HG03460 (cell line): ENCODE measurements around the gene ETS2.
A peak's percentile ranks its signal among the peaks of the same experiment; 100 is the strongest.

Experiments used
- ATAC-seq: cut with Tn5 transposase; IDR thresholded peaks from one replicate; pipeline ENCODE4 v1.9.1; 2021; ENCODE audit not compliant: unreplicated experiment

ETS2 gene

GRCh38 chr21:38800924-38801744, 4.6 kb upstream of the ETS2 start:
- ATAC-seq: no peak

- no peak for ATAC-seq
Observed at GRCh38 chr21:38802050-38803026, 3.4 kb upstream of the ETS2 start.

- no peak for ATAC-seq
Observed at GRCh38 chr21:38803075-38803660, 2.6 kb upstream of the ETS2 start.

DNA sequence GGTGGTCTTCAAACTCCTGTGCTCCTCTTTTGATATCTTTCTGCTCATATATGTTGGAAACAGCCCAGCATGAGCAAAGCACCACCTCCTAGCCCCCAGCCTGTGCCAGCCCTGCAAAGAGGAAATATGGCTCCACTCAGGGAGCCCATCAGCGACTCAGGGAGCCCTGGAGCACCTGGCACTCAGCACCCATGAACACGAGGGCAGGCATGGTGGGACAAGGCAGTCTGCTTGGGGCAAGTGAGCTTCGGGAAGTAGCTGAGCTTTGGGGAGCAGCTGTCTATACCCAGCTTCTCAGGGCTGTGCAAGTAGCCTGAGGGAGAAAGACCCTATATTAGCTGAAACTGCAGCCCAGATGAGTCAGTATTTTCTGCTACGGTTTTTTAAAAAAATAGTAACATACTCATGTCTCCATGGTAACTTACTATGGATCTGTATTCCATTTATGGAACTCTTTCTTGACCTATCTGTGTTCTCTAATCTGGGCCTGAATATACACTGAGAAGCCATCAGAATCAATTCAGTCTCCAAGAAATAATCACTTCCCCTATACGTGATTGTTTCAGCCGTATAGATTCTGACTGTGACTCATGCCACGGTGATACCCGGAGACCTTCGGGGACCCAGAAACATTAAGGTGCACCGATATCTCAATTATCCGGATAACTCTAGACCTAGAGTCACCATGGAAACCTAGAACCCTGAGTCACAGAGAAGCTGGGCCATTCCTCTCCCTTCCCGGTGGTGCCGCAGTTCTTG, 1.5 kb upstream of the ETS2 start:
- ATAC-seq: no peak

GRCh38 chr21:38804789-38805327, 871 bp upstream of the ETS2 start:
- ATAC-seq: peak; percentile 7

GRCh38 chr21:38806153-38806941, 618 bp downstream of the ETS2 start:
- peak; percentile 26 for ATAC-seq

DNA sequence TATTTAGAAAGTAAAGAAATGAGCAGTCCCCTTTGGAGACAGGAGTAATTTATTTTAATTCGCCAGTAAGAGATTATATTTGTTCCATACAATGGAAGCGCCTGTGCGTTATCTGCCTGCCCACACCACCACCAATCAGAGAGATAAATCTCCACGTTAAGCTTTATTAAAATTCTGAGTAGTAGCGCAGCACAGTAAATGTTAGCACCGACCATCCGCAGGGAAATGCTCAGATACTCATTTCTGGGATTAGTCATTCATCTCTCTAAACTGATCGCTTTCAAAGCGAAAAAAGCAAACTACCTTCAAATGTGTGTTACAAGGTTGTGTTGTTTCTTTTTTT, 1.2 kb downstream of the ETS2 start:
- ATAC-seq: no peak

DNA sequence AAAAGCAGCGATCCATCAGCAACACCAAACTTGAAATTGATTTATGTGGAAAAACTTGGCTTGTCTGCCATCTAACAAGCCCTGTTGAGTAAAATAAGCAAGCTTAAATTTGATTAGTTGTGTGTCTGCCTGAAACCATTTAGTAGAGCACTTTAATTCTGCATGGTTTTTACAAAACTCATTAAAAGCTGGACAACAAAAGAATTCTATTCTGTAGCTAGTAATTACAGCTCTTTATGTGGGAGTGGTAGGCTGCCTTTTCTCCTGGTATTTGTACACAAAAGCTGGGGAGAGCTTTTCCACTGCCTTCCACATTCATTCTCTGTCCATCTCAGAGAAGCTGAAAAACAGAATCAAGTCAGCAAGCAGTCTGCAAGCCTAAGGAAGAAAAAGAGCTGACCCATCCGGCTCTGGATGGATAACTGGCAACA, 1.7 kb downstream of the ETS2 start:
- ATAC-seq: no peak

DNA sequence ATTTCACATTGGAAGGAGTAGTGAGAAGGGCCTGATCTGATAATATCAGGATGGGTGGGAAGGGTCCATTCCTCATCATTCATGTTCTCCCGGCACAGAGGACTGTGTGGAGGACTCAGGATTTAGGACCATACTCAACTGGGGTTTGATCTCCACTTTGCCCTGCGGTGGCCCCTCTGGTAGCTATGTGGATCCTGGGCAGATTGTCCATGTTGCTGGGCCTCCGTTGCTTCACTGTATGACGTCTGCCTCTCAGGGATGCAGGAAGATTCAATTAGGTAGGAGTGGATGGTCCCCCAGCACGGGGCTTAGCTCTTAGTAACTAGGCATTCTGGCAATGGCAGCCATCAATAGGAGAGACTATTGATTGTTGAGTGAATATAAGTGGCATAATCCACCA, 2.3 kb downstream of the ETS2 start:
- ATAC-seq: no peak

GRCh38 chr21:38809198-38809878, 3.6 kb downstream of the ETS2 start:
- ATAC-seq: no peak

GRCh38 chr21:38810034-38810825, 4.5 kb downstream of the ETS2 start:
- ATAC-seq: no peak

- no peak for ATAC-seq
Observed at GRCh38 chr21:38810826-38811164, 5.1 kb downstream of the ETS2 start.

- no peak for ATAC-seq
Observed at GRCh38 chr21:38811257-38811656, 5.5 kb downstream of the ETS2 start.

DNA sequence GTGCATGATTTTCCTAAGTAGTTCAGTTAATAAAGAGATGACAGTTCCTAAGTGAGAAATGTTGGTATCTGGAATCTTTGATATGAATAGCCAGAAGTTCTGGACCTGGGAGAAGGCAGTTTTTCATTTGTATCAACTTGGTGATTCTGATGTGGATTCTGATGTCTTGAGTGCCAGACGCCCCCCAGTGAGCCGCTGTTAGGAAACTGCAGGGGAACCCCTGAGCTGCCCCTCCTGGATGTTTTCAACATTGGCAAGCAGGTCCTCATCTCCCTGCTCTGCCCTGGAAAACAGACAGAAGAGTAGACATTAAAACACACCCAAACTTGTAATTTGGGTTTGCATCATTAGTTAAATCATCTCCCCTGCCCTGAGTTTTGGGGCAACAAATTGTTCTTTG, 7.4 kb downstream of the ETS2 start:
- ATAC-seq: no peak

DNA sequence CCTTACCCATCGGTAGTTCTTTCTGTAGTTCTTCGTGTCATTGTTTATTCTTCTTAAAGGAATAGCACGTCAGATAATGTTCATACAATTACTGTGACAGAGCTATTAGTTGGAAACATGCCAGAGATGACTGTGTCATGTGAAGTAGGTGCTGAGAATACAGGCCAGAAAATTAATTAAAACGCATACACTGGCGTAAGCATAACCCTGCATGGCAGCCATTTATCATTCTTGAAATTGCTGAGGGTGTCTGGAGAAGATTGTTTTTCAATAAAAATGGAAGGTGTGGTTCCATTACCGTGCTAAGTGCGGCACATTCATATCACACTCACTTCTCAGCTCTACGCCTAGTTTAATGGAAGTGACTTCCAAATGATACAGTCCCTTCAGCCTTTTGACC, 7.8 kb downstream of the ETS2 start:
- no peak for ATAC-seq

DNA sequence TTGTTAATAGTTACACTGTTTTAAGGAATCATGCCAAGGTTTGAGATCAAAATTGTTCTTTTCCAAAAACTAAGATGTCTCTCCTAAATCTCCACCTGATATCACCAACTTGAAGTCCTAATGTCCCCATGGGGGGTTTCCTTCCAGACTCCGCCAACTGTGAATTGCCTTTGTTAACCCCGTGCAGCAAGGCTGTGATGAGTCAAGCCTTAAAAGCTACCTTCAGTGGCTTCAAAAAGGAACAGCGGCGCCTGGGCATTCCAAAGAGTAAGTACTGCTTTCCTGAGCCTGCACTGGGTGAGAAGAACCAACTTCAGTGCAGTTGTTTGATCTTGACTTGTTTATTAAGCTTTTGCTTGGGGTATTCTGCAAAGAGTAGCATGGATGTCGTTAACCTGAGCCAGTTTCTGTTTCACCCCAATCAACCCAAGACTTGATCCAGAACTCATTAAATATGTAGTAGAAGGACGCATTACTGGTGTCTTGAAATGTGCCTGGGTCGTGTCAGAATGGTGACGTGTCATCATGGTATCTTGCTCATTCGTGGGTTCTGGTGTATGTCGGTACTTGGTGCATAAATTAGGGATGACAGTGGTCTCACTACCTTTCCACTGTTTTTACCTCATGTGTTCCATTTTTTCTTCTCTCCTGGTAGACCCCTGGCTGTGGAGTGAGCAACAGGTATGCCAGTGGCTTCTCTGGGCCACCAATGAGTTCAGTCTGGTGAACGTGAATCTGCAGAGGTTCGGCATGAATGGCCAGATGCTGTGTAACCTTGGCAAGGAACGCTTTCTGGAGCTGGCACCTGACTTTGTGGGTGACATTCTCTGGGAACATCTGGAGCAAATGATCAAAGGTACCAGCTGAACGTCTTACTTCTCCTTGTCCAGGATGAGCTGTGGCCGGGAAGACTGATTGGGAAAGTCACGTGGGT, 8.7 kb downstream of the ETS2 start:
- ATAC-seq: no peak

GRCh38 chr21:38815060-38815405, 9.3 kb downstream of the ETS2 start:
- ATAC-seq: no peak
